Stimulated activated CD4-positive, alpha-beta T cell treated with anti-CD3 and anti-CD28 coated beads, Interleukin-15, amount 100 ng/mL, for 1 hour (primary cell): ENCODE results near the gene PLCD1.
"Not testable (repeated sequence)": the region's sequence is repeated elsewhere in the genome, so short reads cannot be mapped to it uniquely, and the experiment has no call there.

Experiments
- DNase-seq, 2 donors: peaks; one replicate each; pipeline ENCODE4 v3.0.0-alpha.2; 2020; ENCODE audit warnings: low read depth in 1 of 2, low spot score in 1 of 2

PLCD1 gene

GRCh38 chr3:38038447-38038911, 9.0 kb upstream of the PLCD1 start:
- DNase-seq, result no peak

- no peak for DNase-seq
Observed at GRCh38 chr3:38036906-38037305, 7.5 kb upstream of the PLCD1 start.

GRCh38 chr3:38036286-38036685, 6.8 kb upstream of the PLCD1 start:
- no peak for DNase-seq

DNA sequence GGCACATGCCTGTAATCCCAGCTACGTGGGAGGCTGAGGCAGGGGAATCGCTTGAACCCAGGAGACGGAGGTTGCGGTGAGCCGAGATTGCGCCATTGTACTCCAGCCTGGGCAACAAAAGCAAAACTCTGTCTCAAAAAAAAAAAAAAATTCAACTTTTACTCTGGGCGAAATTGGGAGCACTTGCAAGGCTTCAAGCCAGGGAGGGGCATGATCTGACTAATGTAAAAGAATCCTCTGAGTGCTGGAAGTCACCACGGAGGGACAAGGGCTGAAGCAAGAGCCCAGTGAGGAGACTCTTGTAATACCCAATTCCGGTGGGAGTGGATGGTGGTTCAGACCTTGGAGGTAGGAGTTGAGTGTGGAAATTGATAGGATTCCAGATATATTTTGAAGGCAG, 4.9 kb upstream of the PLCD1 start:
- DNase-seq, result not testable (repeated sequence)

- not testable (repeated sequence) for DNase-seq
Observed at GRCh38 chr3:38033586-38033985, 4.1 kb upstream of the PLCD1 start.

- DNase-seq, result no peak
Observed at GRCh38 chr3:38032328-38032865, 3.0 kb upstream of the PLCD1 start.

DNA sequence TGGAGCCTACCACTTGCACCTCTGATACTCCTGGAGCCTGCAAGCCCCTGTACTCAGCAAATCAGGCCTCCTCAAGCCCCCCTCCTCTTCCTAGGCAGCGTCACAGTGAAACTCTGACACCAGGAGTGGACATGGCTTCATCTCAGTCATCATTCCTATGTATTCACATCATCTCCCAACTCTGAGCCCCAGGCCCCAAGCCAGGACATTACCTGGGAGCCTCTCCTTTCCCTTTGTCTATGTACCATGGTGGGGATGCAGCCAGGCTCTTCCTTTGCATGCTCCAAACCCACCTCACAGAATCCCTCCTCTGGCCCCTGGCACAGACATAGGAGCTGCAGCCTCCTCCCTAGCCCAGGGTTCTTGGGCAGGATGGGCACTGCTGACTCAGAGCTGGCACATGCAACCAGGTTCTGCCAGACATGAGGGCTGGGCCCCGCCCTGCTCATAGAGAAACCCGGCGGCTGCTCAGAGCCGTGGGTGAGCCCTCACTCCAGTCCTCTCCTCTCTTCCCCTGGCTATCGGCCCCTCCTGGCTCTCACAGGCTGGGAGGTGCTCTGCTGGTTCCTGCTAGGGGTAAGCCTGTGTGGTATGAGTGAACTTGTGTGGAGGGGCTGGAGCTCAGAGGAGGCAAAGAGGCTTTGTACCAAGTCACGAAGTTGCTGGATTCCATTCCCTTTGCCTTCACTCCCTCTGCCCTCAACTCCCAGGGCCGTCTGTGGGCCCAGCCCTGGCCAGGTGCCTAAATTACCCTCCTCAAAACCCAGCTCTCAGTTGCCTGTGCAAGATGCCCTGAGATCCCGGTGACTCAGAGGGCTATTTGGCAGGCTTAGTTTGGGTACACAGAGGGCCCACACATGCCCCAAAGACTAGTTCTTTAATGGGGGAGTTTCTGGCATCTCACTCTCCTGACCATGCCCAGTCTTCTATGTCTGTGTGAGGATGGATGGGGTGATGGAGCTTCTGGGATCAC, 1.9 kb upstream of the PLCD1 start:
- peak in 1 of 2 donors; percentile 33 for DNase-seq

GRCh38 chr3:38030126-38031021, 932 bp upstream of the PLCD1 start:
- DNase-seq, result no peak

DNA sequence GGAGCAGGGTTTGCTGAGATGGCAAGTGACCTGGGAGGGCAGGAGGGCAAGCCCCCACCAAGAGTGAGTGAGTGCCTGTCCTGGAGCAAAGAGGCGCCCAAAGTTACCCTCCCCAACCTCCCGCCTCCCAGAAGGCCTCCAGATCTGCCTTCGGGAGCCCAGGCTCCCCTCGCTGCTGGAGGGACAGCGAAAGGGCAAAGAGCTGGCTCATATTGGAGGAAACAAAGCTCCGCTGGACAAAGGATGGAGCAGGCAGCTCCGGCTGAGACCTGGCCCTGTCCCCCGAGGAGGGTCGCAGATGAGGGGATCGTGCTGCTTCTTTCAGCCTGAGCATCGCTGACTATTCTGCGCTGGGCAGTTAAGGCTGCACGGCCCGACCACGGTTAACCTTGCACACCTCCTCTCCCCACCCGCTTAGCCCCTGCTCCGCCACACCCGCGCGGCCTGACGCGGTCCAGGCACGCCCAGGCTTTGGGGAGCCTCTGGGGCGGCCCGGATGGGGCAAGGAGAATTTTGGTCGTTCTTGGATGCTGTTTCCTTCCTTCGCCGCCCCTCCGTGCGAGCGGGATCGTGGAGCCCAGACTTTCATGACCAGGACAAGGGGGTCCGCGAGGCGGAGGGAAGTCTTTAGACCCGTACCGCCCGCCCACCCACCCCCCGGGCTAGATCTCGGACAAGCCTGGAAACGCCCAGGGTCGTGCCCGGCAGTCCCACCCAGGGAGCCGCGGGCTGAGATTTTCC, 651 bp downstream of the PLCD1 start:
- DNase-seq, result no peak

- no peak for DNase-seq
Observed at GRCh38 chr3:38027466-38028465, 1.7 kb downstream of the PLCD1 start.

- DNase-seq, result no peak
Observed at GRCh38 chr3:38026856-38027255, 2.6 kb downstream of the PLCD1 start.

DNA sequence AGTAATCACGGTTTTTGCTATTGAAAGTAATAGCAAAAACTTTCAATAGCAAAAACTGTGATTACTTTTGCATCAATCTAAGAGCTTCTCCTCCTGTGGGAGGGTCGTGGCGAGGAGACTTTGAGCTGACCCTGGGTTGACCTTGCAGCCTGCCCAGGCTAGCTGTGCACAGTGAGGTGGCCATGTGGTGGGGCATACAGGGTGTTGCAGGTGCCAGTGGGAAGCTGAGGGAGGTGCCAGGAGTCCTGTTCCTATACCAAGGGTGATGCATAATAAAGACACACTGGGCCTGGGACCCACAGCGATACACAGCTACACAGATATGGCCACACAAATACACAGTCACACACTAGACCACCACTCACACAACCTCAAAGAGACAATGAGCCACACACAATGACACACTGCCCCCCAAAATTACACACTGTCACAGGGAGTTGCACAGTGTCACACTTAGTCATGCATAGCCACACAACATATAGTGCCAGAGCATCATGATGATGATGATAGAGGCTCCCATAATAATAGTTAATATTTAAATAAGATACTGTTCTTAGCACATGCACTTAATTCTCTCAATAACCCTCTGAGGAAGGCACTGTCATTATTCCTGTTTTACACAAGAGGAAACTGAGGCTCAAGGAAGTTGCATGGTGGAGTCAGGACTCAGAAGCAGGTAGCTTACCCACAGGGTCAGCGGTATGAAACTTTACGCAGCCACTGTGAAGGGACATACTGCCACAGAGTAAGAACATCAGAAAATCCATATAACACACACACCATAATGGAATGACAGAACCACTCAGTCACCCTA, 6.3 kb downstream of the PLCD1 start:
- DNase-seq, result no peak

- DNase-seq, result no peak
Observed at GRCh38 chr3:38022301-38022700, 7.1 kb downstream of the PLCD1 start.

- no peak for DNase-seq
Observed at GRCh38 chr3:38021196-38021595, 8.2 kb downstream of the PLCD1 start.

- DNase-seq, result no peak
Observed at GRCh38 chr3:38020342-38020726, 9.1 kb downstream of the PLCD1 start.

GRCh38 chr3:38019658-38020341, 9.6 kb downstream of the PLCD1 start:
- DNase-seq, result no peak

DNA sequence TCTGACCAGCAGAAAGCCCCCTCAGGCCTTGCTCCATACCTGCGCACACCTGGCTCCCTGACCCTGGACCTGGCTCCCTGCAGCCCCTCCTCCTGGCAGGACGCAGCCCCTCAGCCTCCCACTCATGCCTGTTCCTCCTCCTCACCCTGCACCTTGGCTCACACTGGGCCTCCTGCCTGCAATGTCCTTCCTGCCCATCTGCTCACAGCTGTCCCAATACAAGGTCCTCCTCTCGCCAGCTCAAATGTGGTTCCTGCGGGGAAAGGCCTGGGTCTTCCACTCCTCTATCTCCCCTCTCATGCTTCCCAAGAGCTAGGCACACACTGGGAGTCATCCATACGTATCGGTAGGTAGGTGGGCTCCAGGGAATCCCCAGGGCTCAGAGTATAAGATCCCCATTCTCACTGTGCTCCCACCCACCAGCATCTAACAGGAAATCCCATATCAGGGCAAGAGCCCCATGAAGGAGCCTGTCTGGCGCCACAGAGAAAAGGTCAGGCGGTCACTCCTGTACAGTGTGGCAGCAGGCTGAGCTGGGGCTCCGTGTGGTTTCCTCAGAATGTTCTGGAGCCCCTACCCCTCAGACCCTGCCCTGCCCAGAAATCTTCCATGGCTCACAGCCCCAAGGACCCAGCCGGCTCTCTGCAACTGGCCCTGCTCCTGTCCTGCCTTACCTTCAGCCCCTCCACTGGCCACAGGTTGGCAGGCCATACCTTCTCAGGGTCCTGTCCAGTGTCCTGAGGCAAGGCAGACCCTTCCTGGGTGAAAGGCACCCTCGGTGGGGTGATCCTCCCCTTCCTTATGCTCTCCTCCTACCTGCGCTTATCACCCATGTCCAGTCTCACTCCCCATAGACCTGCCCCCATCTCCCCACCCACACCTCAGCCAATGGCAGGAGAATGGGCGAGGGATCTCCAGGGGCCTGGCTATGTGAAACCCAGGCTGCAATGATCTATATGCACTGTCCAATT, 10.9 kb downstream of the PLCD1 start:
- no peak for DNase-seq
